ENCODE results near the gene CTU1. TPM values are rescaled to one million over a fixed set of nuclear protein-coding genes. Genes with fewer than 3 reads are reported as not detected.

The CTU1 gene
- 5.6 and 6.9 TPM in 2 replicates for total RNA-seq

GRCh38 chr19:51108066-51108804 is at the start of gene CTU1:
Gene CTU1 (minus strand): TSS chr19:51108409. CDS start chr19:51104569, 3,840 bp downstream.

GRCh38 chr19:51142119-51142518 is 33.9 kb upstream of the CTU1 start, which contains the start of gene SIGLEC7:
Gene SIGLEC7 (plus strand): TSS chr19:51142301. CDS start chr19:51142370, 69 bp downstream.

GRCh38 chr19:51124729-51125128 is 16.5 kb upstream of the CTU1 start, which contains the start of gene SIGLEC9:
Gene SIGLEC9 (plus strand): TSS chr19:51124906. CDS start chr19:51124975, 69 bp downstream.

GRCh38 chr19:51082611-51083010 is 25.6 kb downstream of the CTU1 start, which contains the start of gene KLK14:
Gene KLK14 (minus strand): TSS chr19:51082887. CDS start chr19:51082614, 273 bp downstream.

GRCh38 chr19:51064534-51065220 is 43.5 kb downstream of the CTU1 start, which contains the start of gene KLK13:
Gene KLK13 (minus strand): TSS chr19:51065092. CDS start chr19:51065067, 25 bp downstream.

Other genes with a start within 250 kb of the CTU1 start
- gene KLK2, start 235.0 kb downstream of the CTU1 start, total RNA-seq = not detected in 2 replicates
- not detected in 2 replicates for gene KLK4, start 197.0 kb downstream of the CTU1 start, total RNA-seq
- gene KLK5, start 155.4 kb downstream of the CTU1 start, total RNA-seq = not detected in 2 replicates
- 0.29 TPM in 1 of 2 replicates, not detected in the other for gene KLK6, start 138.8 kb downstream of the CTU1 start, total RNA-seq
- not detected in 2 replicates for gene KLK7, start 124.5 kb downstream of the CTU1 start, total RNA-seq
- gene KLK8, start 106.8 kb downstream of the CTU1 start, total RNA-seq = not detected in 2 replicates
- gene KLK10, start 88.7 kb downstream of the CTU1 start, total RNA-seq = not detected in 2 replicates
- gene KLK11, start 81.8 kb downstream of the CTU1 start, total RNA-seq = not detected in 2 replicates
- gene KLK12, start 73.4 kb downstream of the CTU1 start, total RNA-seq = not detected in 2 replicates
- gene KLK13, start 43.3 kb downstream of the CTU1 start, total RNA-seq = not detected in 2 replicates
- not detected in 2 replicates for gene KLK14, start 25.5 kb downstream of the CTU1 start, total RNA-seq
- not detected in 2 replicates for gene SIGLEC9, start 16.5 kb upstream of the CTU1 start, total RNA-seq
- gene SIGLEC7, start 33.9 kb upstream of the CTU1 start, total RNA-seq = not detected in 2 replicates
- gene CD33, start 116.7 kb upstream of the CTU1 start, total RNA-seq = not detected in 2 replicates
- not detected in 2 replicates for gene SIGLECL1, start 142.7 kb upstream of the CTU1 start, total RNA-seq
- not detected in 2 replicates for gene IGLON5, start 203.2 kb upstream of the CTU1 start, total RNA-seq
- gene VSIG10L, start 233.7 kb upstream of the CTU1 start, total RNA-seq = 0.19 and 0.33 TPM in 2 replicates